Neuron (in vitro differentiated cells): ENCODE data around the gene BTBD9.

Source experiments
- H2AFZ ChIP-seq: one replicate; pipeline ENCODE4 v1.6.1; 2013; ENCODE audit warnings: low read depth, mild to moderate bottlenecking, inconsistent platforms, low read length, moderate library complexity
- H3K27me3 ChIP-seq: one replicate; pipeline ENCODE4 v1.6.1; 2013; ENCODE audit warnings: low read length; ENCODE audit not compliant: insufficient read depth
- H3K36me3 ChIP-seq: one replicate; pipeline ENCODE4 v1.6.1; 2013; ENCODE audit warnings: low read length; ENCODE audit not compliant: insufficient read depth
- H3K4me1 ChIP-seq: one replicate; pipeline ENCODE4 v1.6.1; 2013; ENCODE audit warnings: low read length; ENCODE audit not compliant: insufficient read depth
- H3K4me3 ChIP-seq: 2 replicates; pipeline ENCODE4 v1.5.1; 2013; ENCODE audit warnings: mild to moderate bottlenecking, low read length, moderate library complexity
- H3K9me3 ChIP-seq: one replicate; pipeline ENCODE4 v1.6.1; 2013; ENCODE audit warnings: low read length

BTBD9 gene

GRCh38 chr6:38554014-38554413, 85.7 kb downstream of the BTBD9 start:
- Histone ChIP-seq H3K27me3 (no peaks in the 10 kb centered on the region), H3K4me3 (no peak overlapping the region), H3K4me1 (no peaks in the 10 kb centered on the region), H3K9me3 (no peaks in the 10 kb centered on the region), H2AFZ (no peak overlapping the region), H3K36me3 (no peaks in the 10 kb centered on the region)

- Histone ChIP-seq H2AFZ (no peak overlapping the region), H3K4me3 (no peak overlapping the region), H3K4me1 (no peaks in the 10 kb centered on the region), H3K36me3 (no peaks in the 10 kb centered on the region), H3K9me3 (no peaks in the 10 kb centered on the region), H3K27me3 (no peaks in the 10 kb centered on the region)
These were observed 87.6 kb downstream of the BTBD9 start for GRCh38 chr6:38552121-38552520.

GRCh38 chr6:38549795-38550194, 89.9 kb downstream of the BTBD9 start:
- Histone ChIP-seq H3K4me1 (no peaks in the 10 kb centered on the region), H3K4me3 (no peak overlapping the region), H3K36me3 (no peaks in the 10 kb centered on the region), H3K9me3 (no peaks in the 10 kb centered on the region), H2AFZ (no peak overlapping the region), H3K27me3 (no peaks in the 10 kb centered on the region)

- Histone ChIP-seq H3K9me3 (no peaks in the 10 kb centered on the region), H3K4me3 (no peak overlapping the region), H3K27me3 (no peaks in the 10 kb centered on the region), H3K36me3 (no peaks in the 10 kb centered on the region), H3K4me1 (no peaks in the 10 kb centered on the region), H2AFZ (no peak overlapping the region)
These were observed 90.5 kb downstream of the BTBD9 start for GRCh38 chr6:38549180-38549579.

- H3K4me1 ChIP-seq, result no peaks in the 10 kb centered on the region
- H2AFZ ChIP-seq, result no peak overlapping the region
- H3K4me3 ChIP-seq, result no peak overlapping the region
- no peaks in the 10 kb centered on the region for H3K36me3 ChIP-seq
- H3K9me3 ChIP-seq, result no peaks in the 10 kb centered on the region
- no peaks in the 10 kb centered on the region for H3K27me3 ChIP-seq
These were observed 96.7 kb downstream of the BTBD9 start for GRCh38 chr6:38543022-38543421.

- no peak overlapping the region for H2AFZ ChIP-seq
- no peaks in the 10 kb centered on the region for H3K4me1 ChIP-seq
- no peaks in the 10 kb centered on the region for H3K36me3 ChIP-seq
- no peak overlapping the region for H3K4me3 ChIP-seq
- H3K27me3 ChIP-seq, result no peaks in the 10 kb centered on the region
- no peaks in the 10 kb centered on the region for H3K9me3 ChIP-seq
These were observed 97.7 kb downstream of the BTBD9 start for GRCh38 chr6:38542031-38542430.

- H3K4me3 ChIP-seq, result no peak overlapping the region
- H3K9me3 ChIP-seq, result peaks cover 11% of the 10 kb centered on the region
- no peaks in the 10 kb centered on the region for H3K4me1 ChIP-seq
- no peak overlapping the region for H2AFZ ChIP-seq
- no peaks in the 10 kb centered on the region for H3K27me3 ChIP-seq
- no peaks in the 10 kb centered on the region for H3K36me3 ChIP-seq
These were observed 106.7 kb downstream of the BTBD9 start for GRCh38 chr6:38533064-38533463.

GRCh38 chr6:38531134-38531533, 108.6 kb downstream of the BTBD9 start:
- Histone ChIP-seq H3K4me1 (no peaks in the 10 kb centered on the region), H3K36me3 (no peaks in the 10 kb centered on the region), H3K9me3 (peaks cover 16% of the 10 kb centered on the region), H3K4me3 (no peak overlapping the region), H2AFZ (no peak overlapping the region), H3K27me3 (no peaks in the 10 kb centered on the region)

- H3K27me3 ChIP-seq, result no peaks in the 10 kb centered on the region
- H3K9me3 ChIP-seq, result peaks cover 18% of the 10 kb centered on the region
- peaks cover 14% of the 10 kb centered on the region for H3K4me1 ChIP-seq
- H3K4me3 ChIP-seq, result no peak overlapping the region
- H2AFZ ChIP-seq, result no peak overlapping the region
- no peaks in the 10 kb centered on the region for H3K36me3 ChIP-seq
These were observed 111.3 kb downstream of the BTBD9 start for GRCh38 chr6:38528196-38528965.

- Histone ChIP-seq H3K9me3 (peaks cover 14% of the 10 kb centered on the region), H3K27me3 (no peaks in the 10 kb centered on the region), H2AFZ (no peak overlapping the region), H3K4me1 (peaks cover 16% of the 10 kb centered on the region), H3K4me3 (no peak overlapping the region), H3K36me3 (no peaks in the 10 kb centered on the region)
These were observed 112.4 kb downstream of the BTBD9 start for GRCh38 chr6:38527371-38527770.

- Histone ChIP-seq H3K36me3 (no peaks in the 10 kb centered on the region), H2AFZ (no peak overlapping the region), H3K9me3 (peaks cover 14% of the 10 kb centered on the region), H3K4me3 (no peak overlapping the region), H3K4me1 (peaks cover 23% of the 10 kb centered on the region), H3K27me3 (no peaks in the 10 kb centered on the region)
These were observed 113.8 kb downstream of the BTBD9 start for GRCh38 chr6:38525888-38526287.

GRCh38 chr6:38524436-38525145, 115.1 kb downstream of the BTBD9 start:
- peaks cover 25% of the 10 kb centered on the region for H3K4me1 ChIP-seq
- no peaks in the 10 kb centered on the region for H3K36me3 ChIP-seq
- peaks cover 12% of the 10 kb centered on the region for H3K9me3 ChIP-seq
- no peak overlapping the region for H3K4me3 ChIP-seq
- no peak overlapping the region for H2AFZ ChIP-seq
- no peaks in the 10 kb centered on the region for H3K27me3 ChIP-seq

GRCh38 chr6:38522322-38522721, 117.4 kb downstream of the BTBD9 start:
- Histone ChIP-seq H3K4me3 (no peak overlapping the region), H3K9me3 (peaks cover 5% of the 10 kb centered on the region), H3K27me3 (no peaks in the 10 kb centered on the region), H3K36me3 (no peaks in the 10 kb centered on the region), H3K4me1 (peaks cover 35% of the 10 kb centered on the region), H2AFZ (no peak overlapping the region)
